Measurements from ENCODE around the gene LRAT.

- TF ChIP-seq ZFX (IDR thresholded peaks at IDR 0.05) = no peak
- no peak for TF ChIP-seq CTCF (conservative IDR thresholded peaks at IDR 0.05)
Measured at GRCh38 chr4:154744341-154744926, 634 bp downstream of the LRAT start.
